Measurements from ENCODE around the gene HSDL2.

The HSDL2 gene

GRCh38 chr9:112380102-112380824, at the start of gene HSDL2:
Gene HSDL2 (plus strand): TSS chr9:112380108. CDS start chr9:112380164, 56 bp downstream.
- TF ChIP-seq POLR2A (IDR thresholded peaks at IDR 0.05; ENCODE audit: low read length) (no peak), GATA1 (IDR thresholded peaks at IDR 0.05; ENCODE audit: low read depth, low read length) (no peak)

GRCh38 chr9:112331674-112331952, 48.3 kb upstream of the HSDL2 start:
- DNase-seq = peak; percentile 28 to 42

More at GRCh38 chr9:112380102-112380824, at the start of gene HSDL2:
- DNase-seq = peak; percentile 75 to 78

GRCh38 chr9:112332214-112332613, 47.7 kb upstream of the HSDL2 start:
- peak; percentile 35 to 57 for DNase-seq
- TF ChIP-seq POLR2A (IDR thresholded peaks at IDR 0.05; ENCODE audit: low read length) = no peak
- TF ChIP-seq GATA1 (IDR thresholded peaks at IDR 0.05; ENCODE audit: low read depth, low read length) = no peak

More at GRCh38 chr9:112331674-112331952, 48.3 kb upstream of the HSDL2 start:
- TF ChIP-seq GATA1 (IDR thresholded peaks at IDR 0.05; ENCODE audit: low read depth, low read length) (no peak), POLR2A (IDR thresholded peaks at IDR 0.05; ENCODE audit: low read length) (no peak)

GRCh38 chr9:112332674-112332976, 47.3 kb upstream of the HSDL2 start:
- DNase-seq = no peak
- TF ChIP-seq GATA1 (IDR thresholded peaks at IDR 0.05; ENCODE audit: low read depth, low read length) (no peak), POLR2A (IDR thresholded peaks at IDR 0.05; ENCODE audit: low read length) (no peak)

GRCh38 chr9:112332977-112333638, 46.8 kb upstream of the HSDL2 start, which contains the start of gene PTBP3:
Gene PTBP3 (minus strand): TSS chr9:112333619. CDS start chr9:112297865, 35,754 bp downstream.
- DNase-seq = peak; percentile 89 to 91
- TF ChIP-seq POLR2A (IDR thresholded peaks at IDR 0.05; ENCODE audit: low read length) (peak; percentile 52), GATA1 (IDR thresholded peaks at IDR 0.05; ENCODE audit: low read depth, low read length) (no peak)

GRCh38 chr9:112333639-112334431, 46.1 kb upstream of the HSDL2 start:
- TF ChIP-seq POLR2A (IDR thresholded peaks at IDR 0.05; ENCODE audit: low read length) (no peak), GATA1 (IDR thresholded peaks at IDR 0.05; ENCODE audit: low read depth, low read length) (no peak)
- peak; percentile 96 to 98 for DNase-seq

- TF ChIP-seq GATA1 (IDR thresholded peaks at IDR 0.05; ENCODE audit: low read depth, low read length) = no peak
- no peak for TF ChIP-seq POLR2A (IDR thresholded peaks at IDR 0.05; ENCODE audit: low read length)
- DNase-seq = peak; percentile 63 to 65
Observed at GRCh38 chr9:112334432-112334841, 45.5 kb upstream of the HSDL2 start.

GRCh38 chr9:112337547-112337946, 42.4 kb upstream of the HSDL2 start:
- no peak for TF ChIP-seq GATA1 (IDR thresholded peaks at IDR 0.05; ENCODE audit: low read depth, low read length)
- no peak for TF ChIP-seq POLR2A (IDR thresholded peaks at IDR 0.05; ENCODE audit: low read length)

GRCh38 chr9:112338561-112338960, 41.3 kb upstream of the HSDL2 start:
- DNase-seq = no peak
- TF ChIP-seq POLR2A (IDR thresholded peaks at IDR 0.05; ENCODE audit: low read length) = no peak
- no peak for TF ChIP-seq GATA1 (IDR thresholded peaks at IDR 0.05; ENCODE audit: low read depth, low read length)

More at GRCh38 chr9:112337547-112337946, 42.4 kb upstream of the HSDL2 start:
- DNase-seq = no peak

GRCh38 chr9:112339886-112340285, 40.0 kb upstream of the HSDL2 start:
- TF ChIP-seq POLR2A (IDR thresholded peaks at IDR 0.05; ENCODE audit: low read length) (no peak), GATA1 (IDR thresholded peaks at IDR 0.05; ENCODE audit: low read depth, low read length) (no peak)
- DNase-seq = no peak

GRCh38 chr9:112341730-112342129, 38.2 kb upstream of the HSDL2 start:
- no peak for DNase-seq
- no peak for TF ChIP-seq GATA1 (IDR thresholded peaks at IDR 0.05; ENCODE audit: low read depth, low read length)
- TF ChIP-seq POLR2A (IDR thresholded peaks at IDR 0.05; ENCODE audit: low read length) = no peak

GRCh38 chr9:112348257-112349007, 31.5 kb upstream of the HSDL2 start:
- peak; percentile 48 to 53 for DNase-seq
- no peak for TF ChIP-seq GATA1 (IDR thresholded peaks at IDR 0.05; ENCODE audit: low read depth, low read length)
- no peak for TF ChIP-seq POLR2A (IDR thresholded peaks at IDR 0.05; ENCODE audit: low read length)

GRCh38 chr9:112349008-112349333, 30.9 kb upstream of the HSDL2 start:
- TF ChIP-seq POLR2A (IDR thresholded peaks at IDR 0.05; ENCODE audit: low read length) = no peak
- no peak for TF ChIP-seq GATA1 (IDR thresholded peaks at IDR 0.05; ENCODE audit: low read depth, low read length)
- DNase-seq = no peak

- DNase-seq = no peak
- TF ChIP-seq POLR2A (IDR thresholded peaks at IDR 0.05; ENCODE audit: low read length) = no peak
- no peak for TF ChIP-seq GATA1 (IDR thresholded peaks at IDR 0.05; ENCODE audit: low read depth, low read length)
Observed at GRCh38 chr9:112351184-112351583, 28.7 kb upstream of the HSDL2 start.
